BJ (cell line): ENCODE data around the gene GRK3. TPM values are rescaled to one million over a fixed set of nuclear protein-coding genes. Genes with fewer than 3 reads are reported as not detected.

Source experiments
- CTCF ChIA-PET: fragments of 350-600 bp; formaldehyde crosslinking; extraction: SDS; loops from one replicate; lab custom pipeline; 2021; ENCODE audit warnings: antibody characterized with exemption, inconsistent platforms; lab: Yijun Ruan, JAX
- POLR2A ChIA-PET: fragments of 300-600 bp; sonication (Branson Sonifier 250); formaldehyde crosslinking; extraction: SDS; loops from one replicate; lab custom pipeline; 2021; ENCODE audit warnings: antibody characterized with exemption; lab: Charles Lee
- DNase-seq: peaks from one replicate; pipeline ENCODE4 v3.0.0-alpha.2; 2011; ENCODE audit warnings: low read depth
- H3K27me3 ChIP-seq: 2 replicates; pipeline ENCODE4 v1.6.0; 2011; ENCODE audit warnings: low read length; ENCODE audit not compliant: control insufficient read depth, insufficient read depth
- H3K36me3 ChIP-seq: 2 replicates; pipeline ENCODE4 v1.5.1; 2011; ENCODE audit warnings: low read length; ENCODE audit not compliant: control insufficient read depth, insufficient read depth
- H3K4me3 ChIP-seq: 2 replicates; pipeline ENCODE4 v1.5.1; 2011; ENCODE audit warnings: low read depth, mild to moderate bottlenecking, control low read depth, low read length
- CTCF ChIP-seq: IDR thresholded peaks from 2 replicates; pipeline ENCODE4 v1.5.1; 2011; ENCODE audit warnings: low read depth, mild to moderate bottlenecking, control low read depth, inconsistent platforms, low read length, moderate library complexity; ENCODE audit not compliant: insufficient read depth
- polyA plus RNA-seq: library from polyadenylated mRNA; depleted of rRNA; stranded (reverse); fragments of >200 nt; gene quantifications from 2 replicates; pipeline ENCODE4 v1.2.3, GENCODE V29; 2011

The GRK3 gene
- polyA plus RNA-seq, 1 experiment = 0.72 TPM

GRCh38 chr22:25735650-25736049 lies 171.2 kb downstream of the GRK3 start:
- H3K27me3 ChIP-seq = peaks cover 2% of the 10 kb centered on the region; the same call in 1 of the 2 replicates
- TF ChIP-seq CTCF = no peak
- no peak overlapping the region for H3K4me3 ChIP-seq
- H3K36me3 ChIP-seq = no peaks in the 10 kb centered on the region
- ChIA-PET CTCF (no interaction called here), POLR2A (no interaction called here)
- DNase-seq = no peak

GRCh38 chr22:25736378-25737011 lies 172.0 kb downstream of the GRK3 start:
- no peak for TF ChIP-seq CTCF
- Histone ChIP-seq H3K4me3 (no peak overlapping the region), H3K27me3 (peaks cover 2% of the 10 kb centered on the region; the same call in 1 of the 2 replicates), H3K36me3 (no peaks in the 10 kb centered on the region)
- ChIA-PET POLR2A (no interaction called here), CTCF (no interaction called here)
- DNase-seq = no peak

- CTCF ChIA-PET = no interaction called here
- POLR2A ChIA-PET = interaction anchor here (0.7 kb wide), 1 partner anchor 294 kb away, joined by 4 read pairs; no protein-coding TSS in a partner anchor
- no peak overlapping the region for H3K4me3 ChIP-seq
- DNase-seq = no peak
- no peaks in the 10 kb centered on the region for H3K36me3 ChIP-seq
- no peak for TF ChIP-seq CTCF
- peaks cover 2% of the 10 kb centered on the region; the same call in 1 of the 2 replicates for H3K27me3 ChIP-seq
Measured at GRCh38 chr22:25739659-25740344, 175.3 kb downstream of the GRK3 start.

- no peak for TF ChIP-seq CTCF
- H3K27me3 ChIP-seq = peaks cover 2% of the 10 kb centered on the region; the same call in 1 of the 2 replicates
- ChIA-PET POLR2A (no interaction called here), CTCF (interaction anchor here (1.1 kb wide), 1 partner anchor 9 kb away, joined by 3 read pairs; no protein-coding TSS in a partner anchor)
- H3K4me3 ChIP-seq = no peak within 1 kb of the TSS
- H3K36me3 ChIP-seq = no peaks in the 10 kb centered on the region
- DNase-seq = no peak
Measured at GRCh38 chr22:25741692-25742626, 177.5 kb downstream of the GRK3 start, which contains the start of gene MYO18B. MYO18B (plus strand) TSS chr22:25742188; CDS start chr22:25761093, 18,905 bp downstream.
